ENCODE measurements around the gene AFAP1. TPM values are rescaled to one million over a fixed set of nuclear protein-coding genes. Genes with fewer than 3 reads are reported as not detected.
A peak's percentile ranks its signal among the peaks of the same experiment; 100 is the strongest.

The AFAP1 gene
- total RNA-seq, 1 experiment from 2014 or later, result 23.6 TPM

GRCh38 chr4:7970361-7970946 is 30.8 kb upstream of the AFAP1 start:
- H3K36me3 Mint-ChIP-seq, result no peaks in the 10 kb centered on the region
- H3K27me3 Mint-ChIP-seq (ENCODE audit: low read depth), result no peaks in the 10 kb centered on the region
- ATAC-seq, result no peak
- H3K4me1 Mint-ChIP-seq, result peaks cover 30% of the 10 kb centered on the region
- DNase-seq (ENCODE audit: low spot score), result no peak
- H3K27ac Mint-ChIP-seq, result peak overlapping the region; percentile 27
- ChIA-PET CTCF (interaction anchor here (0.7 to 0.8 kb wide), 2 partner anchors 11 to 166 kb away, joined by 3 to 4 read pairs; no protein-coding TSS in a partner anchor), POLR2A (no interaction called here)
- TF ChIP-seq, protein P1, sequence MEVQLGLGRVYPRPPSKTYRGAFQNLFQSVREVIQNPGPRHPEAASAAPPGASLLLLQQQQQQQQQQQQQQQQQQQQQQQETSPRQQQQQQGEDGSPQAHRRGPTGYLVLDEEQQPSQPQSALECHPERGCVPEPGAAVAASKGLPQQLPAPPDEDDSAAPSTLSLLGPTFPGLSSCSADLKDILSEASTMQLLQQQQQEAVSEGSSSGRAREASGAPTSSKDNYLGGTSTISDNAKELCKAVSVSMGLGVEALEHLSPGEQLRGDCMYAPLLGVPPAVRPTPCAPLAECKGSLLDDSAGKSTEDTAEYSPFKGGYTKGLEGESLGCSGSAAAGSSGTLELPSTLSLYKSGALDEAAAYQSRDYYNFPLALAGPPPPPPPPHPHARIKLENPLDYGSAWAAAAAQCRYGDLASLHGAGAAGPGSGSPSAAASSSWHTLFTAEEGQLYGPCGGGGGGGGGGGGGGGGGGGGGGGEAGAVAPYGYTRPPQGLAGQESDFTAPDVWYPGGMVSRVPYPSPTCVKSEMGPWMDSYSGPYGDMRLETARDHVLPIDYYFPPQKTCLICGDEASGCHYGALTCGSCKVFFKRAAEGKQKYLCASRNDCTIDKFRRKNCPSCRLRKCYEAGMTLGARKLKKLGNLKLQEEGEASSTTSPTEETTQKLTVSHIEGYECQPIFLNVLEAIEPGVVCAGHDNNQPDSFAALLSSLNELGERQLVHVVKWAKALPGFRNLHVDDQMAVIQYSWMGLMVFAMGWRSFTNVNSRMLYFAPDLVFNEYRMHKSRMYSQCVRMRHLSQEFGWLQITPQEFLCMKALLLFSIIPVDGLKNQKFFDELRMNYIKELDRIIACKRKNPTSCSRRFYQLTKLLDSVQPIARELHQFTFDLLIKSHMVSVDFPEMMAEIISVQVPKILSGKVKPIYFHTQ (CRISPR knock-in tag; IDR thresholded peaks at IDR 0.05), result no peak
- TF ChIP-seq ZNF512 (CRISPR knock-in tag; IDR thresholded peaks at IDR 0.05; ENCODE audit: borderline replicate concordance), result no peak
- no peak for TF ChIP-seq TEAD1 (CRISPR knock-in tag; IDR thresholded peaks at IDR 0.05)
- no peak for TF ChIP-seq GTF2I (CRISPR knock-in tag; conservative IDR thresholded peaks at IDR 0.05)
- TF ChIP-seq EMX1 (CRISPR knock-in tag; IDR thresholded peaks at IDR 0.05), result no peak
- no peak for TF ChIP-seq ZNF138 (CRISPR knock-in tag; conservative IDR thresholded peaks at IDR 0.05)
- no peak for TF ChIP-seq HMGA2 (CRISPR knock-in tag; IDR thresholded peaks at IDR 0.05)
- TF ChIP-seq, protein P2, sequence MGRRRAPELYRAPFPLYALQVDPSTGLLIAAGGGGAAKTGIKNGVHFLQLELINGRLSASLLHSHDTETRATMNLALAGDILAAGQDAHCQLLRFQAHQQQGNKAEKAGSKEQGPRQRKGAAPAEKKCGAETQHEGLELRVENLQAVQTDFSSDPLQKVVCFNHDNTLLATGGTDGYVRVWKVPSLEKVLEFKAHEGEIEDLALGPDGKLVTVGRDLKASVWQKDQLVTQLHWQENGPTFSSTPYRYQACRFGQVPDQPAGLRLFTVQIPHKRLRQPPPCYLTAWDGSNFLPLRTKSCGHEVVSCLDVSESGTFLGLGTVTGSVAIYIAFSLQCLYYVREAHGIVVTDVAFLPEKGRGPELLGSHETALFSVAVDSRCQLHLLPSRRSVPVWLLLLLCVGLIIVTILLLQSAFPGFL (CRISPR knock-in tag; IDR thresholded peaks at IDR 0.05; ENCODE audit: borderline replicate concordance), result no peak
- no peak for TF ChIP-seq FOXP1 (CRISPR knock-in tag; IDR thresholded peaks at IDR 0.05; ENCODE audit: borderline replicate concordance)
- TF ChIP-seq JUN (CRISPR knock-in tag; IDR thresholded peaks at IDR 0.05), result no peak
- no peak for TF ChIP-seq KAT7 (CRISPR knock-in tag; IDR thresholded peaks at IDR 0.05; ENCODE audit: borderline replicate concordance)
- no peak for TF ChIP-seq CREB1 (CRISPR knock-in tag; IDR thresholded peaks at IDR 0.05)
- TF ChIP-seq SOX15 (CRISPR knock-in tag; IDR thresholded peaks at IDR 0.05), result no peak
- no peak for TF ChIP-seq USF2 (CRISPR knock-in tag; IDR thresholded peaks at IDR 0.05)
- TF ChIP-seq GRHL2 (CRISPR knock-in tag; IDR thresholded peaks at IDR 0.05; ENCODE audit: insufficient replicate concordance, severe bottlenecking), result no peak
- no peaks in the 10 kb centered on the region for H3K9me3 Mint-ChIP-seq
- no peak overlapping the region for H3K4me3 Mint-ChIP-seq

DNA sequence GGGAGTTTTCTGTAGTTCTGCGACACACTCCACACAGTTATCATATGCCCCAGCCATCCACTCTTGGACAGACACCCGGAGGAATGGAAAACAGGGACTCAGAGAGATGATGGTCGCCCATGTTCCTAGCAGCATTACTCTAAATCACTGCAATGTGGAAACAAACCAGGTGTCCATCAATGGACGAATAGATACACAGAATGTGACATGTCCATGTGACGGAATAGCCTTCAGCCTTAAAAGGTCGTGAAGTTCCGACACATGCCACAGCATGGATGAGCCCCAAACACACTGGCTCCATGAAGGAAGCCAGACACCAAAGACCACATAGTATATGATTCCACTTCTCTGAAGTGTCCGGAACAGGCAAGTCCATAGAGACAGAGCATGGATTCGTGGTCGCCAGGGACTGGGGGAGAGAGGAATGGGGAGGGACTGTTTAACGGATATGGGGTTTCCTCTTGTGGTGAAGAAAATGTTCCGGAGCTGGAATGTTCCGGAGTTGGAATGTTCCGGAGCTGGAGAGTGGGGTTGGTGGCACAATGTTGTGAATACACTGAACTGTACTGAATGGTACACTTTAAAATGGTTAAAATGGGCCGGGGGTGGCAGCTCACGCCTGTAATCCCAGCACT is 28.7 kb upstream of the AFAP1 start:
- H3K36me3 Mint-ChIP-seq, result no peaks in the 10 kb centered on the region
- no peaks in the 10 kb centered on the region for H3K27me3 Mint-ChIP-seq (ENCODE audit: low read depth)
- TF ChIP-seq ZNF512 (CRISPR knock-in tag; IDR thresholded peaks at IDR 0.05; ENCODE audit: borderline replicate concordance) (no peak), ZNF121 (CRISPR knock-in tag; IDR thresholded peaks at IDR 0.05) (no peak), MAX (CRISPR knock-in tag; IDR thresholded peaks at IDR 0.05) (no peak), CBFB (CRISPR knock-in tag; IDR thresholded peaks at IDR 0.05; ENCODE audit: low read depth) (no peak), JUN (CRISPR knock-in tag; IDR thresholded peaks at IDR 0.05) (no peak), ATF1 (CRISPR knock-in tag; IDR thresholded peaks at IDR 0.05) (no peak), TCF7 (CRISPR knock-in tag; IDR thresholded peaks at IDR 0.05; ENCODE audit: low read depth) (no peak), ZNF232 (CRISPR knock-in tag; IDR thresholded peaks at IDR 0.05) (no peak), HMGA2 (CRISPR knock-in tag; IDR thresholded peaks at IDR 0.05) (no peak), ELF4 (CRISPR knock-in tag; IDR thresholded peaks at IDR 0.05; ENCODE audit: low read depth) (no peak), JAZF1 (CRISPR knock-in tag; IDR thresholded peaks at IDR 0.05) (no peak)
- TF ChIP-seq, protein P3, sequence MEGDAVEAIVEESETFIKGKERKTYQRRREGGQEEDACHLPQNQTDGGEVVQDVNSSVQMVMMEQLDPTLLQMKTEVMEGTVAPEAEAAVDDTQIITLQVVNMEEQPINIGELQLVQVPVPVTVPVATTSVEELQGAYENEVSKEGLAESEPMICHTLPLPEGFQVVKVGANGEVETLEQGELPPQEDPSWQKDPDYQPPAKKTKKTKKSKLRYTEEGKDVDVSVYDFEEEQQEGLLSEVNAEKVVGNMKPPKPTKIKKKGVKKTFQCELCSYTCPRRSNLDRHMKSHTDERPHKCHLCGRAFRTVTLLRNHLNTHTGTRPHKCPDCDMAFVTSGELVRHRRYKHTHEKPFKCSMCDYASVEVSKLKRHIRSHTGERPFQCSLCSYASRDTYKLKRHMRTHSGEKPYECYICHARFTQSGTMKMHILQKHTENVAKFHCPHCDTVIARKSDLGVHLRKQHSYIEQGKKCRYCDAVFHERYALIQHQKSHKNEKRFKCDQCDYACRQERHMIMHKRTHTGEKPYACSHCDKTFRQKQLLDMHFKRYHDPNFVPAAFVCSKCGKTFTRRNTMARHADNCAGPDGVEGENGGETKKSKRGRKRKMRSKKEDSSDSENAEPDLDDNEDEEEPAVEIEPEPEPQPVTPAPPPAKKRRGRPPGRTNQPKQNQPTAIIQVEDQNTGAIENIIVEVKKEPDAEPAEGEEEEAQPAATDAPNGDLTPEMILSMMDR (IDR thresholded peaks at IDR 0.05), result no peak

More for the DNA sequence above, 28.7 kb upstream of the AFAP1 start:
- peaks cover 38% of the 10 kb centered on the region for H3K4me1 Mint-ChIP-seq
- DNase-seq (ENCODE audit: low spot score), result no peak
- CTCF ChIA-PET, result interaction anchor here (1.0 to 1.5 kb wide), 3 partner anchors 9 to 207 kb away, joined by 3 to 6 read pairs (median 3); no protein-coding TSS in a partner anchor
- no peak overlapping the region for H3K4me3 Mint-ChIP-seq
- no peak overlapping the region for H3K27ac Mint-ChIP-seq
- H3K9me3 Mint-ChIP-seq, result no peaks in the 10 kb centered on the region
- ATAC-seq, result no peak
- POLR2A ChIA-PET, result interaction anchor here (0.5 kb wide), 1 partner anchor 70 kb away, joined by 4 read pairs; no protein-coding TSS in a partner anchor
